Stimulated activated CD4-positive, alpha-beta T cell treated with anti-CD3 and anti-CD28 coated beads, Interleukin-1b, Interleukin-23, amount 100 ng/mL, for 48 hours (primary cell): ENCODE measurements around the gene EEIG1.
"Not testable (repeated sequence)": the region's sequence is repeated elsewhere in the genome, so short reads cannot be mapped to it uniquely, and the experiment has no call there.

ENCODE experiments used
- DNase-seq: peaks from one replicate; pipeline ENCODE4 v3.0.0-alpha.2; 2020

EEIG1 gene

DNA sequence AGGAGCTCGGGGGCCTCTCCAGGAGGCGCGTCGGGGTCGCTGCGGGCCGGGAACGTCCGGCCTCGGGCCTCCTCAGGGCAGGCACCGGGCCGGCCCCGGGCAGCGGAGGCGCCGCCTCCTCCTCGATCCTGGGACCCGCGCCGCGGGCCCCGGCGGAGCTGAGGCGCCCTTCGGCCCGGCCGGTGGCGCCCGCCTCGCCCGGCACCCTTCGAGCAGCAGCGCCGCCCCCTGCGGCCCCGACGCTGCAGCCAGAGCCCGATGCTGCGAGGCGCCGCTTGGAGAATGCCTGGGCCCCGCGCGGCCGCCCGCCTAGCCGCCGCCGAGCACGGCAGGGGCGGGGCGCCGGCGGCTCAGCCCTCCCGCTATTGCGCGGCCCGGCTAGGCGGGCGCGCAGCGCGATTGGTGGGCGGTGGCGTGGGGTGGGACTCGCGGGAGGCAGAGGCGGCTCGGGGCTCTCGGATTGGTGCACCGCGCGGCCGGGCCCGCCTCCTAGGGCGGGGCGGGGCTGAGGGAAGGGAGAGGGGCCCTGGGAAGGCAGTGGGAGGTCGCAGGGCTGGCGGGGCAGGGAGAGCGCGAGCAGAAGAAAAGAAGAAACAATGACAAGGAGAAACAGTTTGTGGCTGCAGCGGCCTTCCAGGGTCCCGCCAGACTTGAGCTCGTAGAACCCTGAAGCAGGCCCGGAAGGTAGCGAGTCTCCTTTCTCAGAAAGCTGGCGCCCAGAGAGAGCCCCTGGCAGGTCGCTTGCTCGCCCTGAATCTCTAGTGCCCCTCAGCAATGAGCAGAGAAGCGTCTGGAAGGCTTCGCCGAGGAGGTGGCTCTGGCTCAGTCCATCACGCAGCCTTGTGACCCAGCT lies at the start of gene EEIG1:
Gene EEIG1 (minus strand): TSS at position 284 of the 853 bp plus-strand sequence. CDS start 852 bp downstream, outside the sequence.
- DNase-seq = peak; percentile 96

DNA sequence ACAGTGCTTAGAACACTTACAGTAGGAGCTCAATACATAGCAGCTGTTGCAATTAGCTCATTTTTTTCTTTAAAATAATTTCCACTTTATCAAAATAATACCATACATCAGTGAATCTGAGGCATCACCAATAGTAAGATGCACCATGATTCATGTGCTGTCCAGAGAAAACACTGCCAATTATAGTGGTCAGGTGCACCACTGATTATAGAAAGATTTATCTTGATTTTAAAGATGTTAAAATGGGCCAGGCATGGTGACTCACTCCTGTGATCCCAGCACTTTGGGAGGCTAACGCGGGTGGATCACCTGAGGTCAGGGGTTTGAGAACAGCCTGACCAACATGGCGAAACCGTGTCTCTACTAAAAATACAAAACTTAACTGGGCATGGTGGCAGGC lies 46.9 kb upstream of the EEIG1 start:
- no peak for DNase-seq

DNA sequence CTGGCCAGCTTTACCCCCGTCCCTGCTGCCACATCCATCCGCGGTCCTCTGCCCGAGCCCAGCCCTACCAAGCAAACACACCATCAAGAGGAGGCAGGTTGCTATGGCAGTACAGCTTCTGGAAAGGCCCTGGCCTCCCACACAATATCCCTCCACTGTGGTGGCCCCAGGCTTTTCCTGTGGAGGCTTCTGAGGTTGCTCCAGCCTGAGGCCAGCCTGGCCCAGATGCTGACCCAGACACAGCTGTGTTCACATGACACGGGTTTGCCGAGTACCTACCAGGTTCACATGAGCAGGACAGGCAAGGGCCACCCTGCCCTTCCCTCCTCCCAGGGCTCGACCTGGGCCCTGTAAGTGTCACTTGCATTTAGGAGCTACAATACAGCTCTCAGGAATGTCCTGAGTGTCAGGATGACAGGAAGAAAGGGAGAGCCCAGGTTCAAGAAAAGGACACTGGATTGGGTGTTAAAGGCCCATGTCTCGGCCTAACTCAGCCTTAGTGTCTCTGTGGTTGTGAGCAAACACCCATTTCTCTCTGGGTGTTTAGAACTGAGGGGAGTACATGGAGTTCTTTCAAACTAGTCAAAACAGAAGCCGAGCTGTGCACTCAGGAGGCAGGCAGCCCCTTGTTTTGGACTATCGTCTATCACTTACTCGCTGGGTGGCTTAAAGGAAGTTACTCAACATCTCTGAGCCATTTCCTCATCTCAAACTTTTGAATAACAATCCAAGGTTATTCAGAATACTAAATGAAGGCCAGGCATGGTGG lies 46.2 kb upstream of the EEIG1 start:
- DNase-seq = peak; percentile 77

DNA sequence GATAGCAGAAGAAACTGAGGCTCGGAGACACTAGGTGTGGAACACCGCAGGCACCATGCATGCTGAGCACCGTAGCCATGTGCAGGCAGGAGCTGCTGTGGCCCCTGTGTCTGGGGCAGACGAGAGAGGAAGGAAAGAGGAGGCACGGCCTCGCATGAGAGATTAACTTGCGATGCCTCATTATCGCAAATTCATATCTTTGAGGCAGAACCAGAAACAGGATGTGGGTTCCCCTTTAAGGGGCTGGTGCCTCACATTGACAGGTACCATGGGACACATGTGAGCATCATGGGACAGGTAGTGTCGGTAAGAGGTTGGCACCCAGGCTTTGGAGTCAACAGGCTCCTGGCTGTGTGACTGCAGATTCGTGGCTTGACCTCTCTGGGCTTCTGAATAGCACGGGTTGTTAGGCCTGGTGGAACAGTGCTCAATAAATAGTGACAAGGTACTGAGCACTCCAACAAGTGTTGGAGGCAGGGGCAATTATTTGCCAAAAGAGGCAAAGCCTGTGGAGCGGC lies 45.5 kb upstream of the EEIG1 start:
- peak; percentile 80 for DNase-seq

DNA sequence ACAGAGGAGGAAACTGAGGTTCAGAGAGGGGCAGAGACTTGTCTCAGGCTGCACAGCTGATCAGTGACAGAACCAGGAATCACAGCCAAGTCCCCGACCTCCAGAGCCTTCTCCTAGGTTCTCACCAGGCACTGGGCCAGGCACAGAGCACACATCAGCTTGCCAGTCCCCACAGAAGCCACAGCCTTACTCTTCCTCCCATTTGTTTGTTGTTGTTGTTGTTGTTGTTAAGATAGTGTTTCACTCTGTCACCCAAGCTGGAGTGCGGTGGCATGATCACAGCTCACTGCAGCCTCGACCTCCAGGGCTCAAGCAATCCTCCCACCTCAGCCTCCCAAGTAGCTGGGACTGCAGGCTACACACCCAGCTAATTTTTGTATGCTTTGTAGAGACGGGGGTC lies 44.9 kb upstream of the EEIG1 start:
- no peak for DNase-seq

DNA sequence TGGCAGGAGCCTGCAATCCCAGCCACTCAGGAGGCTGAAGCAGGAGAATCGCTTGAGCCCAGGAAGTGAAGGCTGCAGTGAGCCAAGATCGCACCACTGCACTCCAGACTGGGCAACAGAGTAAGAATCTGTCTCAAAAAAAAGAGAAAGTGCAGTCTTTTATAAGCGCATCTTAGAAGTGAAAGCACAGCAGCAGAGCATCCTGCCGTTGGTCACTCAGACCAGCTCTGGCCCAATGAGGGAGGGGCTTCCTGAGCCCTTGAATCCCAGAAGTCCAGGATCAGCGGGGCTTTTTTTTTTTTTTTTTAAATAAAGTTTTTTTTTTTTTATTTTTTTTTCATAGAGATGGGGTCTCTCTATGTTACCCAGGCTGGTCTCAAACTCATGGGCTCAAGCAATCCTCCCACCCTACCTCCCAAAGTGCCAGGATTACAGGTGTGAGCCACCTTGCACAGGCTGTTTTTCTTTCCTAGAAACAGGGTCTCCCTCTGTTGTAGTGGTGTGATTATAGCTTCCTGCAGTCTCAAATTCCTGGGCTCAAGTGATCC lies 44.0 kb upstream of the EEIG1 start:
- no peak for DNase-seq

DNA sequence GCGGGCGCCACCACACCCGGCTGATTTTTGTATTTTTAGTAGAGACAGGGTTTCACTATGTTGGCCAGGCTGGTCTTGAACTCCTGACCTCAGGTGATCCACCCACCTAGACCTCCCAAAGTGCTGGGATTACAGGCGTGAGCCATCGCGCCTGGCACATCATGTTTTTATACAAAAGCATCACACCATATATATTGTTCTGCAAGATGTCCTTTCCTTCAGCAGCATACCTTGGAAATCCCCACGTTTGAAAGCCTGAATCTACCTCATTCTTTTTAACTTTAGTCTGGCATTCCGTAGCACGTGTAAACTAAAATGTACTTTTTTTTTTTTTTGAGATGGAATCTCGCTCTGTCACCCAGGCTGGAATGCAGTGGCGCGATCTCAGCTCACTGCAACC lies 42.9 kb upstream of the EEIG1 start:
- DNase-seq = not testable (repeated sequence)

DNA sequence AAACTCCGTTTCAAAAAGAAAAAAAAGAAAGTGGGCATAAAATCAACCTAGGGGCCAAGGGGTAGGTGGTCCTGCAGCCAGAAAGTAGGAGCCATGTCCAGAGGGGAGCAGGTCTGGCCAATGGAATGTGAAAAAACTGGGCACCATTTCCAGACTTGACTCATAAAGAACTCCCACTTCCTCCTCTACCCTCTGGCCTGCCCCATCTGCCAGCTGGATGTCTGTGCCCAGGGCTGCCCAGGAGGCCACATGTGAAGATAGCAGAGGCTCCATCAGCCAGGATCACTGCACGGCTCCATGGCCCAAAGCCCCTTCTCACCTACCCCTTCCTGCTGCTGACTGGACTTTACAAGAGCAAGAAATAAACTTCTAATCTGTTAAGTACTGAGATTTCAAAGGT lies 42.1 kb upstream of the EEIG1 start:
- no peak for DNase-seq

DNA sequence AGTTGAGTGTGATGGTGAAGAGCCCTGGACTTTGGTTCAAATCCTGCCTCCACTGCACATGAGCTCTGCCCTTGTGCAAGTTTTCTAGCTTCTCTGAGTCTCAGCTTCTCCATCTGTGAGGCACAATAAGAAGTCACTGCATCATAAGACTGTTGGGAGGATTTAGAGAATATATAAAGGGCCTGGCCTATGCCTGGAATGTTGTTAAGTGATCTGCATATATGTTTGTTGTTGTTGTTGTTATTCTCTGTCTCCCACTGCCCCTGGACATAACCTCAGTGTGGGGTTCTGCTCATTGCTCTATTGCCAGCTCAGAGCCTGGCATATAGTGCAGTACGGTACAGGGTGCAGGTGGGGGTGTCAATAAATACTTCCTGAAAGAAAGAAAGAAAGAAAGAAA lies 40.3 kb upstream of the EEIG1 start:
- DNase-seq = no peak

DNA sequence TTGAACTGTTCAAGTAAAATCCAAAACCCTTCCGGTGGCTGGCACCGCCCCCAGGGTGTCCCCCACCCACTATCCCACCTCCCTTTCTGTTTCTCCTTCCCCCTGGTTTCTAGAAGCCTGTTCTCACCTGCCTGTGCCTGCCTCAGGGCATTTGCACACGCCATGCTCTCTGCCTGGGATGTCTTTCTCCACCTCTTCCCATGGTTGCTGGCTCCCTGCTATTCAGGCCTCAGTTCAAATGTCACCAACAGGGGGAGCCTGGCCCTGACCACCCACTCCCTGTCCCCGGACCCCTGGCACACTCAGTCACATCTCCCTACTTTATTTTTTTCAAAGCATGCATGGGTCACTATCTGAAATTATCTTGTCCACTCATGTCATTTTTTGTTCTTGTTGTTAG lies 39.9 kb upstream of the EEIG1 start:
- no peak for DNase-seq

DNA sequence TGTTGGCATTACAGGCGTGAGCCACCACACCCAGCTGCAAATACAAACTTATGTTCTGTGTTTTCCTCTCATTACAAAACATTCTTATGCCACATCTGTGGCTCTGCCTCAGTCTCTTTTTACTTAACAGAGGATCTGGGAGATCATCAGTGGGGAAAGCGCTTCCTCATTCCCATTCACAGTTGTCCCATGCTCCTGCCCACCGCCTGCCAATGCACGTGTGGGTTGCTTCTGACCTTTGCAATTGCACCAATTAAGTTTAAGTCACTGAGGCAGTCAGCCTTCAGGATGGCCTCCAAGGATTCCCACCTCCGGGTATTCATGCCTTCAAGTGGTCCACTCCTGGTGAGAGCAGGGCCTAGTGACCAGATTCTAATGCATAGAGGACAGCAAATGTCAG lies 34.9 kb upstream of the EEIG1 start:
- DNase-seq = no peak

DNA sequence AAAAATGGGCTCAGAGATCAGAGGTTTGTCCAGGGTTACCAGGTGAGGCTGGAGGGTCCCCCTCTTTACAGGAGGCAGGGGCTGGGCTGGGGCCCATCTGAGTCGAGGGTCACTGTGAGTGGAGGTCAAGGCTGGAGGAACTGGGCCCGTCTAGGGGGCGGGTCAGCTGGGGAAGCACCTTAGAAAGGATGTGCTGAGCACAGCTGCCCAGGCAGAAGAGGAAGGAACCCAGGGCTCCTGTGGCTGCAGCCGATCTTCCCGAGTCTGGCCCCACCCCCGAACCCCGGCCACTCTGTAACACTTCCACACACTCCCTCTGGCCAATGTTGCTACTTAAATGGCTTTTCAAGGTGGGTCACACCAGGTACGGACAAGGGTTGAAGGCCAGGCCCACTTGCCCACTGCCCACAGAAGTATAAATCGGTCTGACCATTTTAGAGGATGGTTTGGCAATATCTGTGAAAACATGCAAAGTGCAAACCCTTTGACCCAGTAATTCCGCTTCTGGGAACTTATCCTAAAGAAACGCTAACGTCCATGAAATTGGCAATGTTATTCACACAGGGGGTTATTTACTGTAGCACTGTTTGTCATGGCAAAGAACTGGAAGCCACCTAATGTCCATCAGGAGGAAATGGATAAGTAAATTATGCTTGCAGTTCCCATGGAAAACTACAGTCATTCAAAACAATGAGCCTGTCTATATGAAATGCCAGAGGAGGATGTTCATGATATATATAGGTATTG lies 30.5 kb upstream of the EEIG1 start:
- DNase-seq = no peak

DNA sequence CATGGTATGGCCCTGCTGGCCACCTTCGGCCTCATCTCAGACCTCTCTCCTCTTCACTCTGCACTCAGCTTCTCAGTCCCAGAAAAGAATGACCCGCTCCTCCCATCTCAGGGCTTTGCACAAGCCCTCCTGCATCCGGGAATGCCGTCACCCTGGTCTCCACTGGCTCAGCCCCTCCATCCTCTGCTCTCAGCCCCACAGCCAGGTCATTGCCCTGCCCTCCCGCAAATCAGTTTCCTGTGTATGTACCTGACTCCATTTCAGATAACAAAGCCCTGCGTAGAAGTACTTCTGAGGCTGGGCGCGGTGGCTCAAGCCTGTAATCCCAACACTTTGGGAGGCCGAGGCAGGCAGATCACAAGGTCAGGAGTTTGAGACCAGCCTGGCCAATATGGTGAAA lies 28.9 kb upstream of the EEIG1 start:
- no peak for DNase-seq

DNA sequence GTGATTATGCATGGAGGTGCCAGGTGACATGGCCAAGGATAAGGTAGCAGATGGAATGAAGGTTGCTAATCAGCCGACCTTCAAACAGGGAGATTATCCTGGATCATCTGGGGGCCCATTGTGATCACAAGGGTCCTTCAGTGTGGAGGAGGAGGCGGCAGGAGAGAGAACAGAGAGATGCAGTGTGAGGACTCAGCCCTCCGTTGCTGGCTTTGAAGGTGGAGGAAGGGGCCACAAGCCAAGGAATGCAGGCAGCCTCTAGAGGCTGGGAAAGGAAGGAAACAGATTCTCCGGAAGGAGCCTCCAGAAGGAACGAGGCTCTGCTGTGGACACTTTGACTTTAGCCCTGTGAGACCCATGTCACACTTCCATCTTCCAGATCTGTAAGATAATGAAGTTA lies 27.4 kb upstream of the EEIG1 start:
- DNase-seq = no peak

DNA sequence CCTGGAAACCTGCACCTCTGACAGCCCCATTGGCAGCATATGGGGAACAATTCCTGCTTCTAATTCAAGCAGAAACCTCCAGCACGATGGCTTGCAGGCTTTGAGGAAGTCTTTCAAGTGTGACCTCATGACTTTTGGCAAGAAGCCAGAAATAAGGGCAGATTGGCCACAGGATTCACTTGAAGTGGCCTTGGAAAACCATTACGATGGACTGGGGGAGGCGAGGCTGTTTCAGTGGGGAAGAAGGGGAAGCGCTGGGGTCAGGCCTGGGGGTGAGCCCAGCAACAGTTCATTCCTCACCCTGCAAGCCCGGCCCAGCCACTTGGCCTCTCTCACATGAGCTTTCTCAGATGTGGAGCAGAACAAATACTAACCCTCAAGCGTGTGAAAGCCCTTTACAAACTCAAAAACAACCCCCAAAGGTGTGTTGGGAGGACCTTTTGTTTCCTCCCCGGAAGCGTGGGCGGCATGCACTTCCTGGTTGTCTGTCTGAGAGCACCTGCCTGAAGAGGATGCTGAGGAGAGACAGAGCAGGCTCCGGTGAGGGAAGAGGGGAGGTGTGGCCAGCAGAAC lies 26.9 kb upstream of the EEIG1 start:
- DNase-seq = peak; percentile 91

DNA sequence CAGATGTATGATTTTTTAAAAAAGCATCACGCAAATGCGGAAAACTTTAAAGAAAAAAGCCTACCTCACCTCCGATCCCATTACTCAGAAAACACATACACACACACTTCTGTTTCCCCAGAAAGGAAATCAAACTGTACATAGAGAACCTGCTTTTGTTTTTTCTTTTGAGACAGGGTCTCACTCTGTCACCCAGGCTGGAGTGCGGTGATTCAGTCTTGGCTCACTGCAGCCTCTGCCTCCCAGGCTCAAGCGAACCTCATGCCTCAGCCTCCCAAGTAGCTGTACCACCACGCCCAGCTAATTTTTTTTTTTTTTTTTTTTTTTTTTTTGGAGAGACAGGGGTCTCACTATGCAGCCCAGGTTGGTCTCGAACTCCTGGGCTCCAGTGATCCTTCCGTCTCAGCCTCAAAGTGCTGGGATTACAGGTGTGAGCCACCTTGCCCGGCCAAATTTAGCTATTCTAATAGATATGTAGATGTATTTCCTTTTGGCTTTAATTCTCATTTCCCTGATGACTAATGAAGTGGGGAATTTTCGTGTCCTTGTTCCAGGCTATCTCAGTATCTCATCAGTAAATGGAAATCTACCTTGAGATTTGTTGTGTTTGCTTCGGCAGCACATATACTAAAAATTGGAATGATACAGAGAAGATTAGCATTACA lies 25.7 kb upstream of the EEIG1 start:
- no peak for DNase-seq

DNA sequence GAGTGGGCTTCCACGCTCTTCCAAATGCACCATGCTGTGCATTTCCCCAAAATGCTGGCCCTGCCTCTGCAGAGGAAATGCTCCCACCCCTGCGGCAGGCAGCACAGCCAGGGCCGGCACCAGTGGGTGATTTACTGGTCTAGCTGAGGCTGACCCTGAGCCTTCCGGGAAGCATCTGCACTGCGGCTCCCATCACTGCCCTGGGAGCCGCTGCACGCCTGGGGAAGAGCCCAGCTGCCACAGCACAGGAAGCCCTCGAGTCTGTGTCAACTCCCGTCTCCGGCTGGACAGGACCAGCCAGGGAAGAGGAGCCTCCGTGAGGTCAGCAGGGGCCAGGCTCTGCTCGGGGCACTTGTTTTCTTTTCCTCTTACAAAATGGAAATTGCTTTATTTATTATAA lies 25.1 kb upstream of the EEIG1 start:
- DNase-seq = no peak

DNA sequence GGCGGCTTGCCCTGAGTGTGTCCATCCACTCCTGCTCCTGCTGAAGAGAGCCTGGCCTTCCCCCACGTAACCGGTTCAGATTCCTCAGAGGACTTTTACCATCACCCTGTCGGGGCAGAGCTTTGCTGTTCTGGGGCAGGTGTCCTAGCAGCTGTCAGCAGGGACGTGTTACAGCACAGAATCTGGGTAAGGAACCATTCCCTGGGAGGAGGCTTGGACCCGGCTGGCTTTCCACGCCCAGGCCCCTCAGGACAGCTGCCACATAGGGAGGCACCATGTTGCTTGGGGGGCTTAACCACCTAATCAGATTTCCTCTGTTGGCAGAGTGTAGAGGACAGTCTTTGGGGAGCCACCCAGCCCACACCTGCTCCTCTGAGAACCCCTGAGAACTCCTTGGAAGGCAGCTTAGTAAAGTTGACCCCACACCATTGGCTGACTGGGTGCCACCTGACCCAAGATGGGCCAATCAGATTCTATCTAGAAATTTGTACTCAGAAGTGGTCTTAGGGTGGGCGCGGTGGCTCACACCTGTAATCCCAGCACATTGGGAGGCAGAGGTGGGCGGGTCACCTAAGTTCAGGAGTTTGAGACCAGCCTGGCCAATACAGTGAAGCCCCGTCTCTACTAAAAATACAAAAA lies 23.3 kb upstream of the EEIG1 start:
- DNase-seq = no peak

DNA sequence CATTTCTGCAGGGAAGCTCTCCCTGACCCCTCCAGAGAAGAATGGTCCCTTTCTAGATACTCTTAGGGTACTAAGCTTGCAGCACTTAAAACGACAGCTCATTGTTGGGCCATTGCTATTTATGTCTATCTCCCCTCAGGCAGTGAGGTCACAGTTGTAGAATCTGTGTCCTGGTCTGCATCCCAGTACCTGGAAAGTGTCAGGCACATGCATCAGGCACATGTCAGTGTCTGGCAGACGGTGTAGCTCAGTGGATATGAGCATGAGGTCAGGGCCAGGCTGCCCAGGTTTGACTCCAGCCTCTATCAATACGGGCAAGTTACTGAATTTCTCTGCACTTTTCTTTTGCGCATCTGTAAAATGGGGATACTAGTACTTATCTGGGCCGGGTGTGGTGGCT lies 22.2 kb upstream of the EEIG1 start:
- DNase-seq = no peak

DNA sequence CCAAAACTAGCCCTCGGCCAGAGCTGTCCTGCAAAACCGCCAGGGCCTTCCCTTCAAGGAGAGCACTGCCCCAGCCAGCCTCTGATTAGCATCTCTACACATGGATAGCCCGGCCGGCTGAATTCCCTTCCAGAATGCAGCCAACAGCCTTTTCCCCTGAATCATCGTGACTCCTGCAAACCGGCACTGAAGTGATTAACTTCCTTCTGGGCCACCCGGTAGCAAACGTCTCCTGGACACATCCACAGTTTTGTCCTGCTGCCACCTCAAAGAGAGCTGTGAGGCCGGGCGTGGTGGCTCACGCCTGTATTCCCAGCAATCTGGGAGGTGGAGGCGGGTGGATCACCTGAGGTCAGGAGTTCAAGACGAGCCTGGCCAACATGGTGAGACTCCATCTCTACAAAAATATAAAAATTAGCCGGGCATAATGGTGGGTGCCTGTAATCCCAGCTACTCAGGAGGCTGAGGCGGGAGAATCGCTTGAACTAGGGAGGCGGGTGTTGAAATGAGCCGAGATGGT lies 21.1 kb upstream of the EEIG1 start:
- DNase-seq = no peak

DNA sequence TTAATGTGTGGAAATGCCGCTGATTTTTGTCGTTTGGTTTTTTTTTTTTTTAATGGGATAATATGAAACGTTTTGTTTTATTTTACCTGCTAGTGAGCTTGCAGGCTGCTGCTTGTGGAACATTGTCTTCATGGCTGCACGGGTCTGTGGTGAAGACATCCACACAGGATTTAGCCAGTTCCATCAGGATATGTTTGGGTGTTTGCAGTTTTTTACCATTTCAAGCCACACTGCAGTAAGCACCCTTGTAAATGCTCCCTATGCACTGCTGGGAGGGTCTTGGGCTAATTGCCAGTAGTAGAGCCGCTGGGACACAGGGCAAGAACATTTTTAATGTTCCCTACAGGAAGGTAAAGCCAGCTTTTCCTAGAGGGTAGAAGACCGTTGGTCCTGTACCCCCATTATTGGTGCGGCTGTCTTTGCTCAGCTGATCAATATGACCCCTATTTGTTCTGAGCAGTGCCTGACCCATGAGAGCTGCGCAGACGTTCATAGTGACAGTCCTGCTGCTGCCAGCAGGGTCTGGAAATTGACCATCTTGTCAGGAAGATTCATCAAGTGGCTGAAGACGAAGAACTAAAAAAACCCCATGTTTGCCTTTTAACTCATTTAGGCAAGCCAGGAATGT lies 20.5 kb upstream of the EEIG1 start:
- DNase-seq = no peak
